Bronchial epithelial cell (primary cell): ENCODE results near the gene NUP98. TPM values are rescaled to one million over a fixed set of nuclear protein-coding genes. Genes with fewer than 3 reads are reported as not detected.
A peak's percentile ranks its signal among the peaks of the same experiment; 100 is the strongest.

Source experiments
- DNase-seq: peaks from one replicate; pipeline ENCODE4 v3.0.0-alpha.2; 2010; ENCODE audit warnings: low read depth
- FAIRE-seq: peaks from 2 replicates; lab custom pipeline; 2011; peaks lifted over from hg19 to GRCh38; lab: Jason Lieb, UNC
- H3K27me3 ChIP-seq: 2 replicates; pipeline ENCODE4 v1.5.1; 2011; ENCODE audit warnings: low read length; ENCODE audit not compliant: control insufficient read depth, insufficient read depth
- H3K36me3 ChIP-seq: 2 replicates; pipeline ENCODE4 v1.5.1; 2011; ENCODE audit warnings: low read length; ENCODE audit not compliant: control insufficient read depth, insufficient read depth
- H3K4me3 ChIP-seq: 2 replicates; pipeline ENCODE4 v1.5.1; 2011; ENCODE audit warnings: mild to moderate bottlenecking, low read depth, low read length, control low read depth
- total RNA-seq: library from RNA; depleted of rRNA; stranded (reverse); fragments of >200 nt; gene quantifications from 2 replicates; pipeline ENCODE4 v1.2.1, GENCODE V29; 2014
- TF ChIP-seq, protein P1 (sequence below): IDR thresholded peaks from 2 replicates; pipeline ENCODE4 v1.5.1; 2011; ENCODE audit warnings: mild to moderate bottlenecking, moderate library complexity, low read length, control low read depth, inconsistent platforms; ENCODE audit not compliant: insufficient read depth, severe bottlenecking

NUP98 gene
- total RNA-seq, 1 donor from 2014 or later: 59.8 TPM

DNA sequence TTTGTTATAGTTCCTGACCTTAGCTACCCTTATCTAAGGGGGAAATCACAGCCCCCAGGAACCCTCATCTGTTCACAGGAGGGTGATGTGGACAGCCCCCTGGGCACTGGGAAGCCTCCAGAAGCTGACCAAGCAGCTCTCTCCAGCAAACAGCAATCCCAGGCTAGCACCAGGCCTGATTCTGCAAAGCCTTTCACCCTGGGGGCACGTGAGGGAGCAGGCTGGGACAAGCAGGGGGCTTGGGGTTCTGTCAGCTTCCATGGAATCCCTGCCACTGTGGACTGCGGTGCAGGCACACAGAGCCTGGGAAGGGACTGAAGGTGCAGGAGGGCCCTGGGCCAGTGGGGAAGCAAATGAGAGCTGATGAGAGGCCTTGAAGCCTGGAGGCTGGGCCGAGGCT lies 13.1 kb upstream of the NUP98 start:
- TF ChIP-seq, protein P1, sequence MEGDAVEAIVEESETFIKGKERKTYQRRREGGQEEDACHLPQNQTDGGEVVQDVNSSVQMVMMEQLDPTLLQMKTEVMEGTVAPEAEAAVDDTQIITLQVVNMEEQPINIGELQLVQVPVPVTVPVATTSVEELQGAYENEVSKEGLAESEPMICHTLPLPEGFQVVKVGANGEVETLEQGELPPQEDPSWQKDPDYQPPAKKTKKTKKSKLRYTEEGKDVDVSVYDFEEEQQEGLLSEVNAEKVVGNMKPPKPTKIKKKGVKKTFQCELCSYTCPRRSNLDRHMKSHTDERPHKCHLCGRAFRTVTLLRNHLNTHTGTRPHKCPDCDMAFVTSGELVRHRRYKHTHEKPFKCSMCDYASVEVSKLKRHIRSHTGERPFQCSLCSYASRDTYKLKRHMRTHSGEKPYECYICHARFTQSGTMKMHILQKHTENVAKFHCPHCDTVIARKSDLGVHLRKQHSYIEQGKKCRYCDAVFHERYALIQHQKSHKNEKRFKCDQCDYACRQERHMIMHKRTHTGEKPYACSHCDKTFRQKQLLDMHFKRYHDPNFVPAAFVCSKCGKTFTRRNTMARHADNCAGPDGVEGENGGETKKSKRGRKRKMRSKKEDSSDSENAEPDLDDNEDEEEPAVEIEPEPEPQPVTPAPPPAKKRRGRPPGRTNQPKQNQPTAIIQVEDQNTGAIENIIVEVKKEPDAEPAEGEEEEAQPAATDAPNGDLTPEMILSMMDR: no peak
- H3K36me3 ChIP-seq: peaks cover 6% of the 10 kb centered on the region
- H3K4me3 ChIP-seq: no peak overlapping the region
- DNase-seq (no peak), FAIRE-seq (no peak)
- no peaks in the 10 kb centered on the region for H3K27me3 ChIP-seq

DNA sequence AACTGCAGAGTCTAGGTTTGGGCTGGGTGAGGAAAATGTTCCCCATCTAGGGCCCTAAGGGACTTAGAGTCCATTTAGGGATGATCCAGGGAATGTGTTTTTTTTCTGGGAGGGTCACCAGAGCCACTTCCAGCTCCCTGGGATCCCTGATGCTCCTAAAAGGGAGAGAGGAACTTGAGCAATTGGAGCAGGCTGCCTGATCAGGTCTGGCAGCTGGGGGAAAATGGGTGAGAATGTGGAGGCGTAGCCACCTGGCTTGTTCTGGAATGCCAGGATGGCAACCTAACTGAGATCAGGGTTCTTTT lies 12.2 kb upstream of the NUP98 start:
- FAIRE-seq: no peak
- no peak overlapping the region for H3K4me3 ChIP-seq
- peaks cover 6% of the 10 kb centered on the region for H3K36me3 ChIP-seq

DNA sequence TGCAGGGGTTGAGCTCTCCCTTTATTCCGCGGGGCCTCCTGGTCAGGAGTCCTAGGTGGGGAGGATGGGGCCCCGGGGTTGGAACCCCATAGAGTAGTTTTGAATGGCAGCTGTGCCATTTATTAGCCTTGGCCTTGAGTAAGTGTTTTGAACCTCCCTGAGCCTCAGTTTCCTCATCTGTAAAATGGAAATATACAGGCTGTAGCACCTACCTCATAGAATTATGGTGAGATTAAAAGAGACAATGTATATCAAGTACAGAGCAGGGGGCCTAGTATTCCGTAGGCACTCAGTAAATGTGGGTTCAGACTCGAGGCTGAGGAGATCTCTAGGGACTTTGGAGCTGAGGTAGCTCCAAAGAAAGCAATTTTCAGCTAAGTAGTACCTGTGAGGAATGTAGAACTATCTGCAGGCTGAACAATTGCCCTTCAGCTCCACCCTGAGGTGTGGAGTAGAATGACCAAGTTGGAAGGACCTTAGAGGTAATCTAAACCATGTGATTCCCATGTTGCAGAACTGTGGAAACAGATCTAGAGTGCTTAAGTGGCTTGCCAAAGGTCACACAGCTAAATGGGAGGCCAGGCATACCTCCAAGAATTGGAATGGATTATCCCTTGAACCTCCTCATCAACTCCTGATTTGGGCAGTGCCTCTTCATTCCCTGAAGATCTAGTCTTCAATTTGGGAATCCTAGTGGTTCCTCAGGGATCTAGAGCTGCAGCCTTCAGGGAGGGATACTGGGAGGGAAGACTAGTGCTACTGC lies 11.7 kb upstream of the NUP98 start:
- FAIRE-seq: peak; percentile 43
- peak; percentile 75 for DNase-seq
- TF ChIP-seq, protein P1: peak; percentile 53
- peak overlapping the region; percentile 62 for H3K4me3 ChIP-seq
- no peaks in the 10 kb centered on the region for H3K27me3 ChIP-seq
- H3K36me3 ChIP-seq: peaks cover 6% of the 10 kb centered on the region

More for the DNA sequence above, 12.2 kb upstream of the NUP98 start:
- DNase-seq: no peak
- TF ChIP-seq, protein P1: no peak
- no peaks in the 10 kb centered on the region for H3K27me3 ChIP-seq

DNA sequence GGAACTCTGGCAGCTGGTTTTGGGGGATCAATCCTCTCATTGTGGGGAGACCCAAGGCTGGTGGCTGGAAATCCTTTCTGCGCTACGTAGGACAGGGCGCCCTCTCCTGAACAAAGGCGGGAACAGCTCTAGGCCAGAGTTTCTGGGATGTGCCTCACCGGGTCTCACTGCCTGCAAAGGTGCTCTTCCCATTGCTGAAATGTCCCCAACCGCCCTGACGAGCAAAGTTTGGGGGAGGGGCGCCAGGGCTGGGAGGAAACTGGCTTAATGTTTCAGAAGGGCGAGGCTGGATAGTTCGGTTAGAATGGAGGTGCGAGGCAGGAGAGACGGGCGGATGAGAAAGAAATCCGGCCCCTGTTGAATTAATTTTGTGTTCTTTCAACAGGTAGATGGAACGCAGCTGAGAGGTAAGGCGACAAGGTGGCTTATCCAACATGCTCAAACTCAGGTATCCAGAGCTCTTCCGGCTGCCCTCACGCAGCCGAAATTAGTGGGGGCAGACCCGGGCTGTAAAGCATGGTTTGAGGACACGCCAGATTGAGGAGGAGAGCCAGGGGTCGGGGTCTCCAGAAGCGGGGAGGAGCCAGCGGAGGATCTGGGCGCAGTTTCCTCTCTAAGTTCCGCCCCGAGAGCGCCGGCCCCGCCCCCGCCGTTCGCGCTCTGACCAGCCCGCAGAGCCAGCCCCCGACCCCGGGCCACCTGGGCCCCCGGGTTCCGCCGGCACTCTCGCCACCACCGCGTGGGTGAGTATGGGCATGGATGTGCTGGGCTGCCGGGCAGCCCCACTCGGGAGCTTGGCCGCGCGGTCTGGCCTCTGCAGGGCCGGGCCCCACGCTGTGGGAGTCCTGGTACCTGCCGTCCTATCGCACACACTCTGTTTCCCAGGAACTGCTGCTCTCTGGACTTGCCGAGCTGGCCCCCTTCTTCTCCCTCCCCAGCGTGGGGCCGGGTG lies 10.8 kb upstream of the NUP98 start, which contains the start of gene PGAP2:
Gene PGAP2, plus strand, starts transcription at position 652 of the 952 bp plus-strand sequence. CDS start 2,700 bp downstream, outside the sequence.
- H3K4me3 ChIP-seq: peak within 1 kb of the TSS; percentile 62
- peaks cover 6% of the 10 kb centered on the region for H3K36me3 ChIP-seq
- DNase-seq (peak; percentile 66), FAIRE-seq (no peak)
- no peaks in the 10 kb centered on the region for H3K27me3 ChIP-seq
- TF ChIP-seq, protein P1: peak; percentile 90

DNA sequence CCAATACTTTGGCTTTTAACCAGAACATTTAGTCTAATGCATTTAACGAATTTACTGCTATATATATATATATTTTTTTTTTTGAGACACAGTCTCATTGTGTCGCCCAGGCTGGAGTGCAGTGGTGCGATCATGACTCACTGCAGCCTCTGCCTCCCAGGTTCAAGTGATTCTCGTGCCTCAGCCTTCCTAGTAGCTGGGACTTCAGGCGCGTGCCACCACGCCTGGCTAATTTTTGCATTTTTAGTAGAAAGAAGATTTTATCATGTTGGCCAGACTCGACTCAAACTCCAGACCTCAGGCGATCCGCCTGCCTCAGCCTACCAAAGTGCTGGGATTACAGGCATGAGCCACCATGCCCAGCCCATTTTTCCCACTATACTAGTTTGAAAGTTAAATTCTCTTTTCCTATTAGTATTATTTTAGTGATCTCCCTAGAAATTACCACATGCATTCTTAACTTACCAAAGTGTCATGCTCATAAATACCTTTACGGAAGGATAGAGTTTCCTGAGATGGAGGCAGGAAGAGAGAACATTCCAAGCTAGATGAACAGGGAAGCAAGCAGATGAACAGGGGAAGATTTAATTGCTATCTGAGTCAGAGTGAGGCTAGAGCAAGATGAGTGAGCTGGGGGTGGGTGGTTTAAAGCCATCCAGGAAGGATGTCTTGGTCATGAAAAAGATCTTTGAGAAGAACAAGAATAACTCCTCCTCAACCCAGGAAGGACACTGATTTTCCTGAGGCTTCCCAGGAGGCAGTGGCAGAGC lies 6.6 kb upstream of the NUP98 start:
- DNase-seq (peak; percentile 55), FAIRE-seq (no peak)
- H3K4me3 ChIP-seq: no peak overlapping the region
- no peaks in the 10 kb centered on the region for H3K36me3 ChIP-seq
- TF ChIP-seq, protein P1: no peak
- no peaks in the 10 kb centered on the region for H3K27me3 ChIP-seq
